Activated CD4-positive, alpha-beta T cell treated with anti-CD3 and anti-CD28 coated beads, Interleukin-2, amount 10 ng/mL, durations not matched to agents 7 days and 5 days (primary cell): Measurements from ENCODE around the gene INSRR. TPM values are rescaled to one million over a fixed set of nuclear protein-coding genes. Genes with fewer than 3 reads are reported as not detected.
A peak's percentile ranks its signal among the peaks of the same experiment; 100 is the strongest.

Source experiments
- CTCF ChIA-PET: fragments of 350-600 bp; sonication (Branson Sonifier 250); formaldehyde crosslinking; loops from one replicate; lab custom pipeline; 2021; ENCODE audit warnings: antibody characterized with exemption; lab: Charles Lee
- POLR2A ChIA-PET: fragments of 350-600 bp; sonication (Branson Sonifier 250); formaldehyde crosslinking; loops from one replicate; lab custom pipeline; 2021; ENCODE audit warnings: antibody characterized with exemption; lab: Charles Lee
- DNase-seq: peaks from one replicate; pipeline ENCODE4 v3.0.0-alpha.2; 2020
- H3K27ac Mint-ChIP-seq: one replicate; pipeline ENCODE4 v1.8.0; 2021; ENCODE audit warnings: mild to moderate bottlenecking, moderate library complexity, mixed read lengths
- H3K27me3 Mint-ChIP-seq: one replicate; pipeline ENCODE4 v1.8.0; 2021; ENCODE audit warnings: mixed read lengths
- H3K36me3 Mint-ChIP-seq: one replicate; pipeline ENCODE4 v1.8.0; 2021; ENCODE audit warnings: low read depth, mixed read lengths
- H3K4me1 Mint-ChIP-seq: one replicate; pipeline ENCODE4 v1.8.0; 2021; ENCODE audit warnings: mixed read lengths
- H3K4me3 Mint-ChIP-seq: one replicate; pipeline ENCODE4 v1.8.0; 2021; ENCODE audit warnings: mild to moderate bottlenecking, moderate library complexity, mixed read lengths
- H3K9me3 Mint-ChIP-seq: one replicate; pipeline ENCODE4 v1.8.0; 2021; ENCODE audit warnings: mixed read lengths
- total RNA-seq, 2 experiments: library from RNA; stranded (reverse); gene quantifications; one replicate each; pipeline ENCODE4 v1.2.3, GENCODE V29; 2021

Gene INSRR
- total RNA-seq, 2 experiments from 2014 or later: 0.05 TPM; not detected in 1

DNA sequence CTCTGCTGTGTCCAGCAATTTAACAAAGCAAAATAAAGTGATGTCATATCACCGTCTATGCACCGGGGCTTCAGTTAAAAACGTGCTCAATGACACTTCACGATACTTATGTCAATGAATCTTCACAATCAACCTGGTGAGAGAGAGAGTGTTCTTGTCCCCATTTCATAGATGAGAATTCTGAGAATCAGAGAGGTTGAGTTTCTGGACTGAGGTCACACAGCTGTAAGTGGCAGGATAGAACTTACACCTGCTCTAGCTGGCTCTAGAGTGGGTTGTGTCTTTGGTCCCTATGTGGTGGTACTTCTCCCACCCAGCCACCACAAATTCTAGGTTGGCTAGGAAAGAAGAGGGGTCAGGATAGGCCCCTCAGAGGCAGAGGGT is 6.9 kb upstream of the INSRR start:
- H3K27me3 Mint-ChIP-seq: peaks cover 10% of the 10 kb centered on the region
- H3K4me1 Mint-ChIP-seq: peaks cover 60% of the 10 kb centered on the region
- ChIA-PET POLR2A (no interaction called here), CTCF (interaction anchor here (1.0 to 7.2 kb wide), 4 partner anchors 8 to 140 kb away, joined by 3 to 60 read pairs (median 4); no protein-coding TSS in a partner anchor)
- H3K36me3 Mint-ChIP-seq: no peaks in the 10 kb centered on the region
- no peak overlapping the region for H3K4me3 Mint-ChIP-seq
- H3K9me3 Mint-ChIP-seq: no peaks in the 10 kb centered on the region
- peak overlapping the region; percentile 38 for H3K27ac Mint-ChIP-seq
- no peak for DNase-seq

- no peaks in the 10 kb centered on the region for H3K9me3 Mint-ChIP-seq
- no peak for DNase-seq
- CTCF ChIA-PET: interaction anchor here (1.0 to 7.2 kb wide), 3 partner anchors 9 to 40 kb away, joined by 3 to 60 read pairs (median 5); no protein-coding TSS in a partner anchor
- H3K4me3 Mint-ChIP-seq: no peak overlapping the region
- H3K27me3 Mint-ChIP-seq: peaks cover 11% of the 10 kb centered on the region
- H3K36me3 Mint-ChIP-seq: no peaks in the 10 kb centered on the region
- POLR2A ChIA-PET: no interaction called here
- peaks cover 61% of the 10 kb centered on the region for H3K4me1 Mint-ChIP-seq
- peak overlapping the region; percentile 29 for H3K27ac Mint-ChIP-seq
Observed at GRCh38 chr1:156865258-156865657, 6.3 kb upstream of the INSRR start.

DNA sequence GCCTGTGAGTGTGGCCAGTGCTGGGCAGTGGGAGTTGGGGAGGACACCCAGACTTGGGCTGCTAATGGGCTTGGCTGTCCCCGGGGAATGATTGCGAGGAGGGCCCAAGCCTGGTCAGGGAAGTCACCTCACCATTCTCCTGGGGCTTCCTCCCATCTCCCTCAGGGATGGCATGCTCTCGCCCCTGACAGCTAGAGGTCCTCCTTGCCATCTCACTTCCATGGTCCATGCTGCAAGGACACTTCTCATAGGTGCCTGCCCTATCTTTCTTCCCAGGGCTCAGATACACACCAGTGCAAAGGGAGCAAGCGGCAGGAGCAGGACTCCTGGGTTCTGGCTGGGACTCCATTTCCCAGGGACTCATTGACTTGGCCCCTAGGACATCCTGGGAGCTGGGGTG is 5.9 kb upstream of the INSRR start:
- Mint-ChIP-seq H3K4me1 (peaks cover 63% of the 10 kb centered on the region), H3K4me3 (no peak overlapping the region), H3K27ac (peak overlapping the region; percentile 29), H3K9me3 (no peaks in the 10 kb centered on the region), H3K36me3 (no peaks in the 10 kb centered on the region), H3K27me3 (peaks cover 12% of the 10 kb centered on the region)
- no peak for DNase-seq
- CTCF ChIA-PET: interaction anchor here (1.1 to 13.0 kb wide), 4 partner anchors 9 to 139 kb away, joined by 3 to 158 read pairs (median 33); no protein-coding TSS in a partner anchor
- POLR2A ChIA-PET: no interaction called here

- ChIA-PET CTCF (interaction anchor here (1.1 to 13.0 kb wide), 7 partner anchors 11 to 138 kb away, joined by 3 to 247 read pairs (median 69); partner anchors contain the start of genes ISG20L2 and METTL25B), POLR2A (no interaction called here)
- H3K4me3 Mint-ChIP-seq: peak overlapping the region; percentile 44
Observed at GRCh38 chr1:156863631-156864030, 4.7 kb upstream of the INSRR start.

DNA sequence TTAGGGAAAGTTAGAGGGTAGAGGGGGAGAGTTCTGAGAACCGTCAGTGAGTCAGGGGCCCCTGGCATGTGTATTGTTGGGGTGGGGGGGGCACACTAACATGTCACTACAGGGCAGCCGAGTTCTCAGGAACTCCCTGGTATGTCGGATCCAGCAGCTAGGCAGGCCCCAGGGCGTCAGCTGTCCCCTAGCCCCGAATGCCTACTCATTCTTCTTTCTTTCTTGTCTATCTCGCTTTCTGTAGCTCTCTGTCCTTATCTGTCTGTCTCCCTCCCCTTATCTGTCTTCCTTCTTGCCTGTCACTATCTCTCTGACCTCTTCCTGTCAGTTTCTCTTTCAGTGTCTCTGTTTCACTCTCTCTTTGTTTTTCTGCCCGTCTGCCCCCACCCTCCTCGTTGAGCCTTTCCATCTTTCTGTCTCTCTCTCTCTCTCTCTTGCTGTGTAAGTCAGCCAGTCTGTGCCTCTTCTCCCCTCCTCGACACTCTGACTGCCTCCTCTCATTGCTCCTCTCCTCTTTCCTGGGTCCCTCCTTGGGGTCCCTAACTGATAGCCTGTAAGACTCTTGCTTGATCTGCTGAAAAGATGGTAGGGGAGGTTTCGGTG is 4.2 kb upstream of the INSRR start:
- DNase-seq: peak; percentile 26
- Mint-ChIP-seq H3K27me3 (peaks cover 26% of the 10 kb centered on the region), H3K4me1 (peaks cover 71% of the 10 kb centered on the region), H3K9me3 (no peaks in the 10 kb centered on the region), H3K27ac (peak overlapping the region; percentile 83), H3K36me3 (no peaks in the 10 kb centered on the region), H3K4me3 (peak overlapping the region; percentile 44)
- CTCF ChIA-PET: interaction anchor here (0.6 to 13.0 kb wide), 9 partner anchors 11 to 173 kb away, joined by 3 to 247 read pairs (median 60); partner anchors contain the start of genes ISG20L2, METTL25B and PEAR1
- POLR2A ChIA-PET: no interaction called here

More at GRCh38 chr1:156863631-156864030, 4.7 kb upstream of the INSRR start:
- H3K4me1 Mint-ChIP-seq: peaks cover 70% of the 10 kb centered on the region
- no peaks in the 10 kb centered on the region for H3K9me3 Mint-ChIP-seq
- no peaks in the 10 kb centered on the region for H3K36me3 Mint-ChIP-seq
- peaks cover 21% of the 10 kb centered on the region for H3K27me3 Mint-ChIP-seq
- H3K27ac Mint-ChIP-seq: peak overlapping the region; percentile 83
- no peak for DNase-seq

DNA sequence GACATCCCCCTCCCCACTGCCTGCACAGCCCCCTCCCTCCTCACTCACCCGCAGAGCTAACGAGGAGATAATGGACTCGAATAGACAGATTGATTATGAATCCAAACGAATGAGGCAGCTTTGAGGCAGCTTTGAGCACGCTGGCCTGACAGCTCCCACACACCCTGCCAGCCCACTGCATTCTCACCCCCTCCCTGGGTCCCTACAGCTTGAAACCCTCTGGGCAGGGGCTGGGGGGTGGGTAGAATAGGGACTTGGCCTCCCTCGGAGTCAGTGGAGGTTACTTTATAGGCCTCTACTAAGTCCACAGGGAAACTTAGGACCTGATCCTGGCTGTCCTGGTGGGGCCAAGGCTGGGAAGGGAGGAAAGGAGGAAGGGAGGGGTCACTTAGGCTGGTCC is 3.7 kb upstream of the INSRR start:
- no peak overlapping the region for H3K4me3 Mint-ChIP-seq
- POLR2A ChIA-PET: no interaction called here
- no peaks in the 10 kb centered on the region for H3K36me3 Mint-ChIP-seq

DNA sequence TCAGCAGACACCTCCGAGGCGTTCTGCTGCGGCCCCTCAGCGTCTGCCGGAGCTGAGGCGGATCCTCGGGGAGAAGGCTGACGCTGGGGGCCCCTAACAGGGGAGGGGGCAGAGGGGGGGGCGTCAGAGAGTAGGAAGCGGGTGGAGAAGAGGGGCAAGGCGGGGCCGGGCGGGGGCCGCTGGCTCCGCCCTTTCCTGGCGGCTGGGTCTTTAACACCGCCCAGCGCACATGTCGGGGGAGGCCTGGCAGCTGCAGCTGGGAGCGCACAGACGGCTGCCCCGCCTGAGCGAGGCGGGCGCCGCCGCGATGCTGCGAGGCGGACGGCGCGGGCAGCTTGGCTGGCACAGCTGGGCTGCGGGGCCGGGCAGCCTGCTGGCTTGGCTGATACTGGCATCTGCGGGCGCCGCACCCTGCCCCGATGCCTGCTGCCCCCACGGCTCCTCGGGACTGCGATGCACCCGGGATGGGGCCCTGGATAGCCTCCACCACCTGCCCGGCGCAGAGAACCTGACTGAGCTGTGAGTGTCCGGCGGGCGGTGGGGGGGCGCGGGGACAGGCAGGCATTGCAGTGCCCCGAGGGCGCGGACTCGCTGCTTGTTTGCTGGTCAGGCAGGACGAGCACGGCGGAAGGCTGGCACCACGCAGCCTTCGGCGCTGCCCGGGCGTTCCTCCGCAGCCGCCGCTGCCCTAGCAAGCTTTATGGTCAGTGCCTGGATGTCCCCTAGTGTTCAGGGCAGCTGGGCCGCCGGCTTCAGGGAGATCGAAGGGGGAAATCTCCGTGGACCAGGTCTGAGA is 1.9 kb upstream of the INSRR start, which contains the start of gene NTRK1:
NTRK1 (plus strand) TSS at position 238 of the 796 bp plus-strand sequence; CDS start at position 308, 70 bp downstream.
- H3K27ac Mint-ChIP-seq: no peak within 1 kb of the TSS
- H3K9me3 Mint-ChIP-seq: no peaks in the 10 kb centered on the region
- DNase-seq: peak; percentile 66
- ChIA-PET CTCF (interaction anchor here (1.2 to 13.0 kb wide), 25 partner anchors 11 to 218 kb away, joined by 3 to 247 read pairs (median 8); partner anchors contain the start of genes CRABP2, HDGF, ISG20L2 and METTL25B), POLR2A (interaction anchor here (1.0 to 1.1 kb wide), 2 partner anchors 63 to 109 kb away, joined by 3 read pairs; no protein-coding TSS in a partner anchor)
- H3K36me3 Mint-ChIP-seq: no peaks in the 10 kb centered on the region
- H3K4me1 Mint-ChIP-seq: peaks cover 52% of the 10 kb centered on the region
- H3K27me3 Mint-ChIP-seq: peaks cover 43% of the 10 kb centered on the region
- H3K4me3 Mint-ChIP-seq: peak within 1 kb of the TSS; percentile 61

More for the DNA sequence above, 3.7 kb upstream of the INSRR start:
- peaks cover 31% of the 10 kb centered on the region for H3K27me3 Mint-ChIP-seq
- H3K27ac Mint-ChIP-seq: peak overlapping the region; percentile 83
- CTCF ChIA-PET: interaction anchor here (0.6 to 13.0 kb wide), 12 partner anchors 12 to 173 kb away, joined by 3 to 247 read pairs (median 18); partner anchors contain the start of genes ISG20L2, METTL25B and PEAR1
- DNase-seq: no peak
- H3K4me1 Mint-ChIP-seq: peaks cover 66% of the 10 kb centered on the region
- no peaks in the 10 kb centered on the region for H3K9me3 Mint-ChIP-seq

GRCh38 chr1:156860113-156860627 is 1.3 kb upstream of the INSRR start:
- DNase-seq: peak; percentile 49
- Mint-ChIP-seq H3K27me3 (peaks cover 44% of the 10 kb centered on the region), H3K4me3 (peak overlapping the region; percentile 61), H3K9me3 (no peaks in the 10 kb centered on the region), H3K27ac (no peak overlapping the region), H3K4me1 (peaks cover 46% of the 10 kb centered on the region), H3K36me3 (no peaks in the 10 kb centered on the region)
- CTCF ChIA-PET: interaction anchor here (0.6 to 13.0 kb wide), 43 partner anchors 11 to 284 kb away, joined by 3 to 247 read pairs (median 5); partner anchors contain the start of genes CRABP2, HDGF, ISG20L2 and METTL25B
- POLR2A ChIA-PET: interaction anchor here (0.8 to 1.1 kb wide), 3 partner anchors 46 to 108 kb away, joined by 3 to 4 read pairs (median 3); no protein-coding TSS in a partner anchor

- no peak overlapping the region for H3K27ac Mint-ChIP-seq
- CTCF ChIA-PET: interaction anchor here (0.6 to 13.0 kb wide), 40 partner anchors 10 to 284 kb away, joined by 3 to 247 read pairs (median 5); partner anchors contain the start of genes CRABP2, HDGF, ISG20L2 and METTL25B
- H3K4me3 Mint-ChIP-seq: peak overlapping the region; percentile 61
- no peaks in the 10 kb centered on the region for H3K36me3 Mint-ChIP-seq
- DNase-seq: no peak
- peaks cover 46% of the 10 kb centered on the region for H3K27me3 Mint-ChIP-seq
- H3K4me1 Mint-ChIP-seq: peaks cover 42% of the 10 kb centered on the region
- POLR2A ChIA-PET: interaction anchor here (0.8 to 1.1 kb wide), 2 partner anchors 46 to 107 kb away, joined by 3 to 4 read pairs; no protein-coding TSS in a partner anchor
- H3K9me3 Mint-ChIP-seq: no peaks in the 10 kb centered on the region
Observed at GRCh38 chr1:156859523-156860112, 701 bp upstream of the INSRR start.

- Mint-ChIP-seq H3K4me1 (peaks cover 35% of the 10 kb centered on the region), H3K9me3 (no peaks in the 10 kb centered on the region), H3K27me3 (peaks cover 49% of the 10 kb centered on the region), H3K36me3 (no peaks in the 10 kb centered on the region), H3K4me3 (no peak overlapping the region), H3K27ac (no peak overlapping the region)
- DNase-seq: no peak
- ChIA-PET POLR2A (no interaction called here), CTCF (interaction anchor here (1.2 to 13.0 kb wide), 9 partner anchors 10 to 169 kb away, joined by 3 to 247 read pairs (median 14); partner anchors contain the start of genes ISG20L2, METTL25B and SH2D2A)
Observed at GRCh38 chr1:156858555-156858956, 361 bp downstream of the INSRR start.

DNA sequence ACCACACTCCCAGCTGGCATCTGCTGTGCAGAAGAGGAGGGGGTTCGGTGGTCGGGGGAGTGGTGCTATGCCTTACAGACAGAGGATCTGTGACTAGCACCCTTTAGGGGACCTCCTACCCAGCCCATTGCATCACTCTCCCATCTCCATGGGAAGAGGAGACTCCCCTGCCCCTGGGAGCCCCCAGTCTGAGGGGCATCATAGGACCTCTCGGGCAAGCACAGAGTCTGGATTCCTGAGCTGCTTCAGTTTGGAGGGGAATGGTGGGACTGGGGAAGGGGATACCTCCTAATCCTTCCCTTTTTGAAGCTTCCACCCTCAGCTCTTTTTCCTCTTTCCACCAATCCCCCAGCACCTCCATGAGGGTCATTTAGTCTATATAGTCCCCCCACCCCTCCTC is 1.4 kb downstream of the INSRR start:
- H3K27ac Mint-ChIP-seq: no peak overlapping the region
- H3K4me3 Mint-ChIP-seq: no peak overlapping the region
- ChIA-PET POLR2A (interaction anchor here (1.1 kb wide), 1 partner anchor 10 kb away, joined by 4 read pairs; no protein-coding TSS in a partner anchor), CTCF (interaction anchor here (1.2 to 13.0 kb wide), 6 partner anchors 9 to 168 kb away, joined by 3 to 247 read pairs (median 43); partner anchors contain the start of genes ISG20L2 and METTL25B)
- no peaks in the 10 kb centered on the region for H3K9me3 Mint-ChIP-seq
- peaks cover 49% of the 10 kb centered on the region for H3K27me3 Mint-ChIP-seq
- H3K36me3 Mint-ChIP-seq: no peaks in the 10 kb centered on the region
- DNase-seq: no peak
- H3K4me1 Mint-ChIP-seq: peaks cover 25% of the 10 kb centered on the region
